GM12878 (cell line): ENCODE measurements around the gene PSMB8. TPM values are rescaled to one million over a fixed set of nuclear protein-coding genes. Genes with fewer than 3 reads are reported as not detected.

Experiments used
- CHD1 ChIP-seq: IDR thresholded peaks from 2 replicates; pipeline ENCODE4 v1.6.1; 2012; ENCODE audit warnings: low read depth, low read length, improper control_type of control experiment
- CREB1 ChIP-seq: IDR thresholded peaks from 2 replicates; pipeline ENCODE4 v1.6.1; 2012; ENCODE audit warnings: low read depth, mild to moderate bottlenecking, inconsistent platforms
- ESRRA ChIP-seq: IDR thresholded peaks from 2 replicates; pipeline ENCODE4 v1.6.1; 2012; ENCODE audit warnings: mild to moderate bottlenecking, low read length, improper control_type of control experiment
- FOXK2 ChIP-seq: fragments of 450-650 bp; IDR thresholded peaks from 2 replicates; pipeline ENCODE4 v1.6.1; 2017; ENCODE audit warnings: mild to moderate bottlenecking, moderate library complexity
- HDAC6 ChIP-seq: fragments of 200-600 bp; sonication (generic); IDR thresholded peaks from one replicate; pipeline ENCODE4 v1.8.0; 2017; ENCODE audit warnings: antibody characterized with exemption; ENCODE audit not compliant: unreplicated experiment
- IKZF1 ChIP-seq: fragments of 450-650 bp; conservative IDR thresholded peaks from 2 replicates; pipeline ENCODE4 v1.6.1; 2017; ENCODE audit warnings: antibody characterized with exemption, mild to moderate bottlenecking
- IRF4 ChIP-seq: IDR thresholded peaks from 2 replicates; pipeline ENCODE4 v1.6.1; 2011; ENCODE audit warnings: low read depth, low read length
- LARP7 ChIP-seq: fragments of 450-650 bp; IDR thresholded peaks from 2 replicates; pipeline ENCODE4 v1.6.1; 2017; ENCODE audit warnings: mild to moderate bottlenecking
- MEF2B ChIP-seq: fragments of 450-650 bp; IDR thresholded peaks from 2 replicates; pipeline ENCODE4 v1.6.1; 2018; ENCODE audit warnings: mild to moderate bottlenecking, moderate library complexity; ENCODE audit not compliant: partially characterized antibody, poor library complexity, severe bottlenecking
- NFYB ChIP-seq: IDR thresholded peaks from 2 replicates; pipeline ENCODE4 v1.6.1; 2011; ENCODE audit warnings: low read depth, mild to moderate bottlenecking, low read length, improper control_type of control experiment, moderate library complexity; ENCODE audit not compliant: insufficient read depth
- POU2F2 ChIP-seq: IDR thresholded peaks from 3 replicates; pipeline ENCODE4 v1.6.1; 2011; ENCODE audit warnings: low read depth, mild to moderate bottlenecking, low read length, borderline replicate concordance
- SP1 ChIP-seq: IDR thresholded peaks from one replicate; pipeline ENCODE4 v1.6.1; 2011; ENCODE audit warnings: low read depth, low read length
- SREBF1 ChIP-seq: IDR thresholded peaks from 2 replicates; pipeline ENCODE4 v1.6.1; 2012; ENCODE audit warnings: mild to moderate bottlenecking, low read length
- STAT3 ChIP-seq: IDR thresholded peaks from 2 replicates; pipeline ENCODE4 v1.6.1; 2011; ENCODE audit warnings: low read depth, low read length, improper control_type of control experiment
- TARDBP ChIP-seq: IDR thresholded peaks from 2 replicates; pipeline ENCODE4 v1.6.1; 2016; ENCODE audit warnings: borderline replicate concordance
- TCF7 ChIP-seq: IDR thresholded peaks from 2 replicates; pipeline ENCODE4 v1.6.1; 2014; ENCODE audit warnings: antibody characterized with exemption, borderline replicate concordance
- YBX1 ChIP-seq: fragments of 450-650 bp; IDR thresholded peaks from 2 replicates; pipeline ENCODE4 v1.6.1; 2016; ENCODE audit warnings: antibody characterized with exemption
- ZNF217 ChIP-seq: fragments of 450-650 bp; IDR thresholded peaks from 2 replicates; pipeline ENCODE4 v1.6.1; 2017; ENCODE audit warnings: antibody characterized with exemption, mild to moderate bottlenecking
- polyA plus RNA-seq, 11 experiments: library from polyadenylated mRNA; depleted of rRNA in 4 of 11; unstranded in 6 of 11; stranded (reverse) in 5 of 11; fragments of >200 nt; fragmentation: Nextera tagmentation in 4 of 11; fragmentation: Illumina TruSeq in 1 of 11; extraction: Ambion mirVana in 4 of 11; extraction: Trizol in 1 of 11; gene quantifications; 1 replicate in 1 of 11; 2 replicates in 10 of 11; pipeline versions ENCODE4 v1.2.1 to v1.2.3, GENCODE V29; 2011 to 2016; ENCODE audit warnings: inconsistent platforms in 2 of 11, missing spikeins in 2 of 11, low read depth in 1 of 11
- total RNA-seq, 4 experiments: library from RNA; depleted of rRNA in 3 of 4; stranded (reverse); fragments of >200 nt in 3 of 4; fragmentation: Illumina TruSeq in 1 of 4; extraction: Trizol in 1 of 4; gene quantifications; 2 replicates each; pipeline versions ENCODE4 v1.2.1 to v1.2.3, GENCODE V29; 2013 to 2021
- TF ChIP-seq, protein P1 (sequence below): fragments of 450-650 bp; IDR thresholded peaks from 2 replicates; pipeline ENCODE4 v1.6.1; 2017; ENCODE audit warnings: mild to moderate bottlenecking
- TF ChIP-seq, protein P2 (sequence below): IDR thresholded peaks from 2 replicates; pipeline ENCODE4 v1.6.1; 2011; ENCODE audit warnings: low read depth, low read length, improper control_type of control experiment, borderline replicate concordance
- TF ChIP-seq, protein P3 (sequence below): fragments of 450-650 bp; conservative IDR thresholded peaks from 2 replicates; pipeline ENCODE4 v1.6.1; 2017; ENCODE audit warnings: mild to moderate bottlenecking, moderate library complexity
- TF ChIP-seq, protein P4 (sequence below): IDR thresholded peaks from 2 replicates; pipeline ENCODE4 v1.6.1; 2011; ENCODE audit warnings: borderline replicate concordance, low read depth, mild to moderate bottlenecking, moderate library complexity, low read length; ENCODE audit not compliant: insufficient read depth, poor library complexity, severe bottlenecking
- TF ChIP-seq, protein P5 (sequence below): fragments of 450-650 bp; IDR thresholded peaks from 2 replicates; pipeline ENCODE4 v1.6.1; 2017; ENCODE audit warnings: low read depth, mild to moderate bottlenecking, moderate library complexity

Gene PSMB8
- total and polyA plus RNA-seq, 10 of the 15 experiments (the other 5 are each of a cell fraction or from before 2014, with no cell fraction given): 304 to 557 (median 379) TPM

DNA sequence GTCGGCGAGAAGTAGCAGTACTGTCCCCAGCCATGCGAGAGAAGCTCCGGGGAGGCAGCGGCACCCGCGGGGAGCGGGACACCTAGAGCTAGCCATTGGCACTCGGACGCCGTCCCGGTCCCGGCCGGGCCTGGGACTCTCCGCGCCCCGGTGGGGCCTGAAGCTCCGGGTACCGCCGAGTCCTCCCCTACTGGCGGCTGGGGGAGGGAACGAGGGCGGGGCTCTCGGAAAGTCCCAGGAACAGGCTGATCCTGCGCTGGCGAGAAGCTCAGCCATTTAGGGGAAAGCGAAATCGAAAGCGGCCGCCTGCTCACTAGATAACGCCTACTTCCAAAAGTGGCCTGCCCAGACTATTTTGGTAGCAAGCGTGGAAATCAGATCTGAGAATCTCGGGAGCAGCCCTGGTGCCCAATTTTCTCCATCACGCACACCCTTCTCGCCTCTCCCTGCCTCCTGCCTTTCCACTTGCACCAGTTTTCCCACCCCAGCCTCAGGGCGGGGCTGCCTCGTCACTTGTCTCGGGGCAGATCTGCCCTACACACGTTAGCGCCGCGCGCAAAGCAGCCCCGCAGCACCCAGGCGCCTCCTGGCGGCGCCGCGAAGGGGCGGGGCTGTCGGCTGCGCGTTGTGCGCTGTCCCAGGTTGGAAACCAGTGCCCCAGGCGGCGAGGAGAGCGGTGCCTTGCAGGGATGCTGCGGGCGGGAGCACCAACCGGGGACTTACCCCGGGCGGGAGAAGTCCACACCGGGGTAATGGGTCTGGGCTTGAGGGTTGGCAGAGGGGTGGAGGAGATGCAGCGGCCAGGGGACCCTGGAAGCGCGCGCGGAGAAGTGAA lies 9.9 kb upstream of the PSMB8 start, which contains the start of the genes PSMB9 and TAP1 (continued):
- TF ChIP-seq, protein P1, sequence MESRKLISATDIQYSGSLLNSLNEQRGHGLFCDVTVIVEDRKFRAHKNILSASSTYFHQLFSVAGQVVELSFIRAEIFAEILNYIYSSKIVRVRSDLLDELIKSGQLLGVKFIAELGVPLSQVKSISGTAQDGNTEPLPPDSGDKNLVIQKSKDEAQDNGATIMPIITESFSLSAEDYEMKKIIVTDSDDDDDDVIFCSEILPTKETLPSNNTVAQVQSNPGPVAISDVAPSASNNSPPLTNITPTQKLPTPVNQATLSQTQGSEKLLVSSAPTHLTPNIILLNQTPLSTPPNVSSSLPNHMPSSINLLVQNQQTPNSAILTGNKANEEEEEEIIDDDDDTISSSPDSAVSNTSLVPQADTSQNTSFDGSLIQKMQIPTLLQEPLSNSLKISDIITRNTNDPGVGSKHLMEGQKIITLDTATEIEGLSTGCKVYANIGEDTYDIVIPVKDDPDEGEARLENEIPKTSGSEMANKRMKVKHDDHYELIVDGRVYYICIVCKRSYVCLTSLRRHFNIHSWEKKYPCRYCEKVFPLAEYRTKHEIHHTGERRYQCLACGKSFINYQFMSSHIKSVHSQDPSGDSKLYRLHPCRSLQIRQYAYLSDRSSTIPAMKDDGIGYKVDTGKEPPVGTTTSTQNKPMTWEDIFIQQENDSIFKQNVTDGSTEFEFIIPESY: no peak
- TF ChIP-seq TARDBP: peak; percentile 43; the same call in 1 of the 2 replicates
- no peak for TF ChIP-seq TCF7
- no peak for TF ChIP-seq HDAC6
- no peak for TF ChIP-seq YBX1
- TF ChIP-seq CREB1: peak; percentile 98
- TF ChIP-seq, protein P2, sequence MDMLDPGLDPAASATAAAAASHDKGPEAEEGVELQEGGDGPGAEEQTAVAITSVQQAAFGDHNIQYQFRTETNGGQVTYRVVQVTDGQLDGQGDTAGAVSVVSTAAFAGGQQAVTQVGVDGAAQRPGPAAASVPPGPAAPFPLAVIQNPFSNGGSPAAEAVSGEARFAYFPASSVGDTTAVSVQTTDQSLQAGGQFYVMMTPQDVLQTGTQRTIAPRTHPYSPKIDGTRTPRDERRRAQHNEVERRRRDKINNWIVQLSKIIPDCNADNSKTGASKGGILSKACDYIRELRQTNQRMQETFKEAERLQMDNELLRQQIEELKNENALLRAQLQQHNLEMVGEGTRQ: no peak
- no peak for TF ChIP-seq SREBF1
- peak; percentile 61; the same call in 2 of the 3 replicates for TF ChIP-seq POU2F2
- no peak; the same call in 1 of the 2 replicates for TF ChIP-seq ESRRA
- TF ChIP-seq SP1: peak; percentile 9
- 0 out of 2 replicates have a peak, but pooled peaks have one; percentile 9 for TF ChIP-seq IRF4
- peak; percentile 73; the same call in 1 of the 2 replicates for TF ChIP-seq LARP7
- TF ChIP-seq ZNF217: peak; percentile 11; the same call in 1 of the 2 replicates
- peak; percentile 95 for TF ChIP-seq IKZF1
- no peak for TF ChIP-seq STAT3
- peak; percentile 71 for TF ChIP-seq MEF2B
- no peak for TF ChIP-seq CHD1
- no peak for TF ChIP-seq NFYB
- TF ChIP-seq, protein P3, sequence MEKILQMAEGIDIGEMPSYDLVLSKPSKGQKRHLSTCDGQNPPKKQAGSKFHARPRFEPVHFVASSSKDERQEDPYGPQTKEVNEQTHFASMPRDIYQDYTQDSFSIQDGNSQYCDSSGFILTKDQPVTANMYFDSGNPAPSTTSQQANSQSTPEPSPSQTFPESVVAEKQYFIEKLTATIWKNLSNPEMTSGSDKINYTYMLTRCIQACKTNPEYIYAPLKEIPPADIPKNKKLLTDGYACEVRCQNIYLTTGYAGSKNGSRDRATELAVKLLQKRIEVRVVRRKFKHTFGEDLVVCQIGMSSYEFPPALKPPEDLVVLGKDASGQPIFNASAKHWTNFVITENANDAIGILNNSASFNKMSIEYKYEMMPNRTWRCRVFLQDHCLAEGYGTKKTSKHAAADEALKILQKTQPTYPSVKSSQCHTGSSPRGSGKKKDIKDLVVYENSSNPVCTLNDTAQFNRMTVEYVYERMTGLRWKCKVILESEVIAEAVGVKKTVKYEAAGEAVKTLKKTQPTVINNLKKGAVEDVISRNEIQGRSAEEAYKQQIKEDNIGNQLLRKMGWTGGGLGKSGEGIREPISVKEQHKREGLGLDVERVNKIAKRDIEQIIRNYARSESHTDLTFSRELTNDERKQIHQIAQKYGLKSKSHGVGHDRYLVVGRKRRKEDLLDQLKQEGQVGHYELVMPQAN: peak; percentile 87
- TF ChIP-seq, protein P4, sequence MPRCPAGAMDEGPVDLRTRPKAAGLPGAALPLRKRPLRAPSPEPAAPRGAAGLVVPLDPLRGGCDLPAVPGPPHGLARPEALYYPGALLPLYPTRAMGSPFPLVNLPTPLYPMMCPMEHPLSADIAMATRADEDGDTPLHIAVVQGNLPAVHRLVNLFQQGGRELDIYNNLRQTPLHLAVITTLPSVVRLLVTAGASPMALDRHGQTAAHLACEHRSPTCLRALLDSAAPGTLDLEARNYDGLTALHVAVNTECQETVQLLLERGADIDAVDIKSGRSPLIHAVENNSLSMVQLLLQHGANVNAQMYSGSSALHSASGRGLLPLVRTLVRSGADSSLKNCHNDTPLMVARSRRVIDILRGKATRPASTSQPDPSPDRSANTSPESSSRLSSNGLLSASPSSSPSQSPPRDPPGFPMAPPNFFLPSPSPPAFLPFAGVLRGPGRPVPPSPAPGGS: peak; percentile 52
- no peak for TF ChIP-seq FOXK2
- TF ChIP-seq, protein P5, sequence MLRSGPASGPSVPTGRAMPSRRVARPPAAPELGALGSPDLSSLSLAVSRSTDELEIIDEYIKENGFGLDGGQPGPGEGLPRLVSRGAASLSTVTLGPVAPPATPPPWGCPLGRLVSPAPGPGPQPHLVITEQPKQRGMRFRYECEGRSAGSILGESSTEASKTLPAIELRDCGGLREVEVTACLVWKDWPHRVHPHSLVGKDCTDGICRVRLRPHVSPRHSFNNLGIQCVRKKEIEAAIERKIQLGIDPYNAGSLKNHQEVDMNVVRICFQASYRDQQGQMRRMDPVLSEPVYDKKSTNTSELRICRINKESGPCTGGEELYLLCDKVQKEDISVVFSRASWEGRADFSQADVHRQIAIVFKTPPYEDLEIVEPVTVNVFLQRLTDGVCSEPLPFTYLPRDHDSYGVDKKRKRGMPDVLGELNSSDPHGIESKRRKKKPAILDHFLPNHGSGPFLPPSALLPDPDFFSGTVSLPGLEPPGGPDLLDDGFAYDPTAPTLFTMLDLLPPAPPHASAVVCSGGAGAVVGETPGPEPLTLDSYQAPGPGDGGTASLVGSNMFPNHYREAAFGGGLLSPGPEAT: peak; percentile 96
